H1 (cell line): ENCODE measurements around the gene PCP4L1. TPM values are rescaled to one million over a fixed set of nuclear protein-coding genes. Genes with fewer than 3 reads are reported as not detected.
A peak's percentile ranks its signal among the peaks of the same experiment; 100 is the strongest.

ENCODE experiments used
- CTCF ChIA-PET: fragments of 300-600 bp; sonication (Branson Sonifier 250); formaldehyde crosslinking; loops from one replicate; lab custom pipeline; 2021; ENCODE audit not compliant: partially characterized antibody; lab: Charles Lee
- POLR2A ChIA-PET: fragments of 300-600 bp; sonication (Branson Sonifier 250); formaldehyde crosslinking; loops from one replicate; lab custom pipeline; 2021; ENCODE audit warnings: inconsistent platforms; ENCODE audit not compliant: partially characterized antibody; lab: Charles Lee
- DNase-seq, 2 experiments: peaks; one replicate each; pipeline versions ENCODE4 v3.0.0 to v3.0.0-alpha.2; 2010 to 2022; ENCODE audit warnings: low spot score in 2 of 2, low read depth in 1 of 2, mixed read lengths in 1 of 2
- FAIRE-seq: peaks from 2 replicates; lab custom pipeline; 2011; peaks lifted over from hg19 to GRCh38; lab: Jason Lieb, UNC
- H2AFZ ChIP-seq: 2 replicates; pipeline ENCODE4 v1.8.1; 2012; ENCODE audit warnings: low read length, inconsistent platforms
- H2AK5ac ChIP-seq: 2 replicates; pipeline ENCODE4 v1.6.1; 2013; ENCODE audit warnings: low read depth, low read length
- H2BK120ac ChIP-seq: replicated peaks from 2 replicates; pipeline ENCODE3; 2013; ENCODE audit warnings: low read depth, low read length, inconsistent platforms
- H2BK12ac ChIP-seq: 2 replicates; pipeline ENCODE4 v1.6.1; 2013; ENCODE audit warnings: low read depth, low read length
- H2BK15ac ChIP-seq: 2 replicates; pipeline ENCODE4 v1.6.1; 2013; ENCODE audit warnings: low read length
- H2BK20ac ChIP-seq: 2 replicates; pipeline ENCODE4 v1.6.1; 2013; ENCODE audit warnings: low read length
- H2BK5ac ChIP-seq: 2 replicates; pipeline ENCODE4 v1.6.1; 2013; ENCODE audit warnings: low read depth, low read length
- H3K14ac ChIP-seq: 2 replicates; pipeline ENCODE4 v1.6.1; 2013; ENCODE audit warnings: inconsistent platforms; ENCODE audit not compliant: insufficient read length
- H3K18ac ChIP-seq: 2 replicates; pipeline ENCODE4 v1.6.1; 2013; ENCODE audit warnings: low read length; ENCODE audit errors: extremely low read depth
- H3K23ac ChIP-seq: 2 replicates; pipeline ENCODE4 v1.6.1; 2013; ENCODE audit warnings: inconsistent platforms; ENCODE audit not compliant: insufficient read length
- H3K23me2 ChIP-seq: 2 replicates; pipeline ENCODE4 v1.6.1; 2013; ENCODE audit warnings: low read depth, low read length
- H3K27ac ChIP-seq: 2 replicates; pipeline ENCODE4 v1.6.1; 2011; ENCODE audit warnings: low read depth, low read length, inconsistent platforms
- H3K27me3 ChIP-seq, 4 experiments: replicated peaks in 1 of 4; 1 replicate in 1 of 4; 2 replicates in 3 of 4; pipeline versions ENCODE4 v1.6.1 to v1.8.1; 2011 to 2013; ENCODE audit warnings: low read length in 3 of 4, mild to moderate bottlenecking in 3 of 4, inconsistent platforms in 2 of 4, mixed read lengths in 2 of 4, moderate library complexity in 1 of 4; ENCODE audit not compliant: control insufficient read depth in 3 of 4, insufficient read depth in 3 of 4; ENCODE audit errors: extremely low read depth in 1 of 4
- H3K36me3 ChIP-seq, 4 experiments: 2 replicates each; pipeline versions ENCODE4 v1.6.1 to v1.8.1; 2011 to 2013; ENCODE audit warnings: mild to moderate bottlenecking in 4 of 4, low read length in 3 of 4, moderate library complexity in 2 of 4, control low read depth in 1 of 4, inconsistent platforms in 1 of 4; ENCODE audit not compliant: insufficient read depth in 4 of 4, control insufficient read depth in 2 of 4
- H3K4ac ChIP-seq: replicated peaks from 2 replicates; pipeline ENCODE3; 2013; ENCODE audit warnings: low read length, low read depth, mixed read lengths, inconsistent platforms; ENCODE audit not compliant: insufficient read length
- H3K4me1 ChIP-seq, 4 experiments: replicated peaks in 1 of 4; 1 replicate in 1 of 4; 2 replicates in 3 of 4; pipeline versions ENCODE4 v1.6.1 to v1.8.1; 2011 to 2013; ENCODE audit warnings: low read length in 3 of 4, inconsistent platforms in 2 of 4, mixed read lengths in 1 of 4; ENCODE audit not compliant: insufficient read depth in 4 of 4, control insufficient read depth in 3 of 4
- H3K4me2 ChIP-seq, 2 experiments: 2 replicates each; pipeline versions ENCODE4 v1.6.1 to v1.8.1; 2011 to 2013; ENCODE audit warnings: low read depth in 2 of 2, low read length in 2 of 2, control low read depth in 1 of 2, inconsistent platforms in 1 of 2, mild to moderate bottlenecking in 1 of 2; ENCODE audit not compliant: insufficient read depth in 1 of 2
- H3K4me3 ChIP-seq, 4 experiments: fragments of 200-600, 300-600 bp in 1 of 4; sonication (generic), shearing (Covaris generic), sonication (Bioruptor Twin) in 1 of 4; 2 replicates each; pipeline versions ENCODE4 v1.5.1 to v1.8.1; 2011 to 2016; ENCODE audit warnings: low read length in 4 of 4, low read depth in 3 of 4, control low read depth in 2 of 4, inconsistent platforms in 2 of 4, mild to moderate bottlenecking in 2 of 4, mixed read lengths in 1 of 4, moderate library complexity in 1 of 4; ENCODE audit not compliant: insufficient read depth in 2 of 4; ENCODE audit errors: extremely low read depth in 1 of 4
- H3K56ac ChIP-seq: replicated peaks from 2 replicates; pipeline ENCODE3; 2013; ENCODE audit warnings: low read depth, mild to moderate bottlenecking, mixed read lengths, low read length, inconsistent platforms; ENCODE audit not compliant: insufficient read length
- H3K79me1 ChIP-seq: 2 replicates; pipeline ENCODE4 v1.6.1; 2013; ENCODE audit warnings: low read depth, low read length, control low read depth
- H3K79me2 ChIP-seq, 2 experiments: 2 replicates each; pipeline versions ENCODE4 v1.6.1 to v1.8.1; 2012 to 2013; ENCODE audit warnings: low read length in 2 of 2, mild to moderate bottlenecking in 2 of 2, inconsistent platforms in 1 of 2; ENCODE audit not compliant: insufficient read depth in 2 of 2, control insufficient read depth in 1 of 2
- H3K9ac ChIP-seq, 4 experiments: replicated peaks in 1 of 4; 1 replicate in 1 of 4; 2 replicates in 3 of 4; pipeline versions ENCODE4 v1.6.1 to v1.8.1; 2011 to 2013; ENCODE audit warnings: low read depth in 3 of 4, low read length in 3 of 4, control low read depth in 2 of 4, mild to moderate bottlenecking in 2 of 4, moderate library complexity in 2 of 4, inconsistent platforms in 1 of 4; ENCODE audit errors: extremely low read depth in 1 of 4
- H3K9me3 ChIP-seq, 2 experiments: 2 replicates each; pipeline versions ENCODE4 v1.6.1 to v1.8.1; 2012 to 2013; ENCODE audit warnings: mild to moderate bottlenecking in 2 of 2, moderate library complexity in 2 of 2, control low read depth in 1 of 2, inconsistent platforms in 1 of 2, low read depth in 1 of 2, low read length in 1 of 2, mixed read lengths in 1 of 2; ENCODE audit not compliant: insufficient read depth in 2 of 2
- H4K20me1 ChIP-seq, 2 experiments: replicated peaks in 1 of 2; 2 replicates each; pipeline versions ENCODE3 to v1.8.1; 2011 to 2013; ENCODE audit warnings: inconsistent platforms in 2 of 2, low read length in 2 of 2, mild to moderate bottlenecking in 1 of 2; ENCODE audit not compliant: insufficient read depth in 2 of 2, control insufficient read depth in 1 of 2
- H4K5ac ChIP-seq: 2 replicates; pipeline ENCODE4 v1.6.1; 2013; ENCODE audit warnings: low read length, low read depth, mixed read lengths, inconsistent platforms; ENCODE audit not compliant: insufficient read length
- H4K8ac ChIP-seq: 2 replicates; pipeline ENCODE4 v1.8.0; 2013; ENCODE audit warnings: mild to moderate bottlenecking, moderate library complexity, low read length, inconsistent platforms; ENCODE audit not compliant: insufficient read depth; ENCODE audit errors: extremely low read depth
- H4K91ac ChIP-seq: replicated peaks from 2 replicates; pipeline ENCODE3; 2013; ENCODE audit warnings: low read length, mixed read lengths, inconsistent platforms; ENCODE audit not compliant: insufficient read length
- JUN ChIP-seq: IDR thresholded peaks from 2 replicates; pipeline ENCODE4 v1.6.1; 2011; ENCODE audit warnings: low read depth, mild to moderate bottlenecking, improper control_type of control experiment, low read length
- TEAD4 ChIP-seq: IDR thresholded peaks from 2 replicates; pipeline ENCODE4 v1.6.1; 2012; ENCODE audit warnings: low read depth, low read length, inconsistent platforms, mixed read lengths
- WGBS, 2 experiments: shearing (Covaris generic) in 1 of 2; methylation state at CpG; one replicate each; pipeline versions ENCODE4 v1.1.6 to v1.1.7; 2013 to 2015; ENCODE audit warnings: low lambda C conversion rate in 2 of 2, mixed read lengths in 2 of 2, inconsistent platforms in 1 of 2, low coverage in 1 of 2, missing lambda C conversion rate in 1 of 2; ENCODE audit not compliant: insufficient replicate concordance in 2 of 2, insufficient coverage in 1 of 2, insufficient read length in 1 of 2; ENCODE audit errors: extremely low coverage in 1 of 2, missing lambda C conversion rate in 1 of 2; 5-methylcytosine and 5-hydroxymethylcytosine counted together
- polyA plus RNA-seq, 7 experiments: library from polyadenylated mRNA; depleted of rRNA in 3 of 7; stranded (reverse) in 5 of 7; unstranded in 2 of 7; fragments of >200 nt in 5 of 7; fragments of 200-250 nt in 2 of 7; gene quantifications; 1 replicate in 5 of 7; 2 replicates in 1 of 7; 4 replicates in 1 of 7; pipeline versions ENCODE4 v1.2.1 to v1.2.3, GENCODE V29; 2011 to 2013; ENCODE audit warnings: missing spikeins in 2 of 7, mixed read lengths in 2 of 7
- total RNA-seq: library from RNA; stranded (reverse); fragmentation: NEBNext Ultra II Directional; extraction: Animal tissue kit (Norgen Biotek cat#: 25700); gene quantifications from 2 replicates; pipeline ENCODE4 v1.2.1, GENCODE V29; 2021

Gene PCP4L1
- total and polyA plus RNA-seq, 2 of the 8 experiments (the other 6 are each of a cell fraction or from before 2014, with no cell fraction given) = 0.41 to 1.0 TPM

DNA sequence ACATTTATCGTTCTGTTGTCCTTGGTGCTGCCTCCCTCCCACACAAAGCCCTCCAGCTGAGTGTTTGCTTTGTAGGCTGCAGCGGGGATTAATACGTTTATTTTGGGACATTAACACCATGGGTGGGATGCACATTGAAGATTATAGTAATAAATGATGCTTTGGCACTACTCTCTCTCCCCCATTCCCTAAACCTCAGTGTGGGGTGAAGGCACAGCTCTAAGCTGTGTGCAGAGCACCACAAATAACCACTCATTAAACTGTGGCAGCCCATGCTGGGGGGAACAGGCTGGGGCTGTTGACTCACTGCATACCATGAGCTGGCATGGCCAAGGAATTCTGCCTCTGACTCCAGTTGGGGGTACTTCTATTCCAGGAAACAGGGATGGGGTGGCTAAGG, 7.7 kb downstream of the PCP4L1 start:
- no peaks in the 10 kb centered on the region for H3K79me2 ChIP-seq
- H3K4ac ChIP-seq = peak overlapping the region; percentile 76
- POLR2A ChIA-PET = interaction anchor here (0.9 to 1.8 kb wide), 4 partner anchors 8 to 64 kb away, joined by 3 to 8 read pairs (median 4); partner anchors contain the start of genes NDUFS2 and PCP4L1
- H3K14ac ChIP-seq = no peak overlapping the region
- no peaks in the 10 kb centered on the region for H3K23me2 ChIP-seq
- H4K20me1 ChIP-seq = no peaks in the 10 kb centered on the region
- no peaks in the 10 kb centered on the region for H3K36me3 ChIP-seq
- FAIRE-seq (no peak), DNase-seq (no peak)
- H2AFZ ChIP-seq = no peak overlapping the region
- no peak overlapping the region for H3K23ac ChIP-seq
- no peak overlapping the region for H2BK120ac ChIP-seq
- H2BK20ac ChIP-seq = no peak overlapping the region
- no peak overlapping the region for H3K4me3 ChIP-seq
- H3K9me3 ChIP-seq = no peaks in the 10 kb centered on the region
- H3K27me3 ChIP-seq = no peaks in the 10 kb centered on the region; a peak in 2 of 7 replicates
- H4K8ac ChIP-seq = no peak overlapping the region
- H2BK5ac ChIP-seq = no peak overlapping the region
- no peak overlapping the region for H2BK12ac ChIP-seq
- H3K4me2 ChIP-seq = no peak overlapping the region
- CTCF ChIA-PET = interaction anchor here (0.8 to 3.2 kb wide), 14 partner anchors 9 to 116 kb away, joined by 3 to 18 read pairs (median 4); partner anchors contain the start of gene ADAMTS4
- no peak overlapping the region for H3K27ac ChIP-seq
- H4K5ac ChIP-seq = no peak overlapping the region
- no peak overlapping the region for H3K9ac ChIP-seq
- peak; percentile 48; the same call in 1 of the 2 replicates for TF ChIP-seq TEAD4
- TF ChIP-seq JUN = no peak
- TF ChIP-seq, all 59 proteins: peak for 1
- Histone ChIP-seq H3K56ac (no peak overlapping the region), H4K91ac (no peak overlapping the region), H2AK5ac (no peak overlapping the region), H3K18ac (no peak overlapping the region), H2BK15ac (no peak overlapping the region), H3K4me1 (peaks cover under 1 to 11% (median 2%) of the 10 kb centered on the region in 4 experiments; a peak in 4 of 7 replicates), H3K79me1 (no peaks in the 10 kb centered on the region)
- WGBS, 2 experiments = 70% methylated on average over 3 of the region's 3 CpGs; no CpG with 5 or more reads in 1 of the 2 experiments
